ENCODE results near the gene CDK16.

DNA sequence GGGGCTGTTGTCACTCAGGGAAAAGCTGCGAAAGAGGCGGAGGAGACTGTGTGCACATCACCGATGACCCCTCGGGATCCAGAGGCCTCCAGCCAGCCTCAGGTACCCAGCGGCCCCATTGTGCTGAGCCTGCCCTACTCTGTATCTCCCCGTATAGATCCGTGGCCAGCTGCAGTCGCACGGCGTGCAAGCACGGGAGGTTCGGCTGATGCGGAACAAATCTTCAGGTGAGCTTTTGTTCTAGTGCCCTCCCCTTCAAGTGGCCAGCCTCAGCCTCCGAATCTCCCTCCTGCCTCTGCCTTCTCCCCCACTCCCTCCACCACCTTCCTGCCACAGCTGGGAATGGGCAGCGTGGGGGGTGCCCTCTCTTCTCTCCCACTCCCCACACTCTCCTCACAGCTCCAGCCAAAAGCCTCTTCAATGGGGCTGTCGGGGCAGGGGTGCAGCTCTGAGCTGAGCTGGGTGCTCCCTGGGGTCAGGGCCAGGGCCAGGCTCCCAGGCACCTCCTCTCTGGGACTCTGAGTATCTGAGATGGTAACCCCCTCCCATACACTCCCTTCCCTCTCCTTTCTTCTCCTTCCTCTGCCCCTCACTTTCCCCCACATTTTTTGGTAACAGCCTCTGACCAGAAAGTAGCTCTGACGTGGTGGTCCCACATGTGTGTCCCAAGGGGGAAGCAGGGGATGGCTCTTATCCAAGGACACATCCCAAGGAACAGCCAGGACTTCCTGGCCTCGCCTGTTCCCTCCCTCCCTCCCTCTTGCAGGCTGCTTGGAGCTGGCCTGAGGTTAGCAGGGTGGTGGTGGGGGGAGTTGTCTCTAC, 45.3 kb upstream of the CDK16 start:
- TF ChIP-seq, protein P1, sequence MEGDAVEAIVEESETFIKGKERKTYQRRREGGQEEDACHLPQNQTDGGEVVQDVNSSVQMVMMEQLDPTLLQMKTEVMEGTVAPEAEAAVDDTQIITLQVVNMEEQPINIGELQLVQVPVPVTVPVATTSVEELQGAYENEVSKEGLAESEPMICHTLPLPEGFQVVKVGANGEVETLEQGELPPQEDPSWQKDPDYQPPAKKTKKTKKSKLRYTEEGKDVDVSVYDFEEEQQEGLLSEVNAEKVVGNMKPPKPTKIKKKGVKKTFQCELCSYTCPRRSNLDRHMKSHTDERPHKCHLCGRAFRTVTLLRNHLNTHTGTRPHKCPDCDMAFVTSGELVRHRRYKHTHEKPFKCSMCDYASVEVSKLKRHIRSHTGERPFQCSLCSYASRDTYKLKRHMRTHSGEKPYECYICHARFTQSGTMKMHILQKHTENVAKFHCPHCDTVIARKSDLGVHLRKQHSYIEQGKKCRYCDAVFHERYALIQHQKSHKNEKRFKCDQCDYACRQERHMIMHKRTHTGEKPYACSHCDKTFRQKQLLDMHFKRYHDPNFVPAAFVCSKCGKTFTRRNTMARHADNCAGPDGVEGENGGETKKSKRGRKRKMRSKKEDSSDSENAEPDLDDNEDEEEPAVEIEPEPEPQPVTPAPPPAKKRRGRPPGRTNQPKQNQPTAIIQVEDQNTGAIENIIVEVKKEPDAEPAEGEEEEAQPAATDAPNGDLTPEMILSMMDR (conservative IDR thresholded peaks at IDR 0.05; ENCODE audit: low read depth, low read length) = no peak
- TF ChIP-seq, protein P2, sequence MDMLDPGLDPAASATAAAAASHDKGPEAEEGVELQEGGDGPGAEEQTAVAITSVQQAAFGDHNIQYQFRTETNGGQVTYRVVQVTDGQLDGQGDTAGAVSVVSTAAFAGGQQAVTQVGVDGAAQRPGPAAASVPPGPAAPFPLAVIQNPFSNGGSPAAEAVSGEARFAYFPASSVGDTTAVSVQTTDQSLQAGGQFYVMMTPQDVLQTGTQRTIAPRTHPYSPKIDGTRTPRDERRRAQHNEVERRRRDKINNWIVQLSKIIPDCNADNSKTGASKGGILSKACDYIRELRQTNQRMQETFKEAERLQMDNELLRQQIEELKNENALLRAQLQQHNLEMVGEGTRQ (IDR thresholded peaks at IDR 0.05; ENCODE audit: low read depth, low read length) = no peak
- no peak for TF ChIP-seq CEBPB (IDR thresholded peaks at IDR 0.05; ENCODE audit: low read depth, low read length)
- TF ChIP-seq CHD1 (IDR thresholded peaks at IDR 0.05; ENCODE audit: low read depth, low read length) = no peak
- no peak for TF ChIP-seq SMC3 (IDR thresholded peaks at IDR 0.05; ENCODE audit: low read depth, low read length)
- no peak for TF ChIP-seq POLR2A (IDR thresholded peaks at IDR 0.05; ENCODE audit: low read depth, low read length)
- TF ChIP-seq MAFK (IDR thresholded peaks at IDR 0.05; ENCODE audit: low read depth, low read length) = no peak
- TF ChIP-seq RFX5 (IDR thresholded peaks at IDR 0.05; ENCODE audit: low read depth, low read length) = no peak
